HepG2 (cell line): Measurements from ENCODE around the gene CCDC142. TPM values are rescaled to one million over a fixed set of nuclear protein-coding genes. Genes with fewer than 3 reads are reported as not detected.

Source experiments
- AGO1 ChIP-seq: fragments of 200-400 bp; formaldehyde crosslinking; IDR thresholded peaks from 2 replicates; pipeline ENCODE4 v1.6.1; 2017; ENCODE audit warnings: mild to moderate bottlenecking, low read depth, low read length, moderate library complexity; ENCODE audit not compliant: poor library complexity, severe bottlenecking
- ARNT ChIP-seq: fragments of 450-650 bp; IDR thresholded peaks from 2 replicates; pipeline ENCODE4 v1.6.1; 2017
- ATF2 ChIP-seq: sonication (generic); formaldehyde crosslinking; IDR thresholded peaks from 2 replicates; pipeline ENCODE4 v1.4.0; 2020; ENCODE audit warnings: missing genetic modification reagents
- HMGA1 ChIP-seq: sonication (generic); formaldehyde crosslinking; conservative IDR thresholded peaks from 2 replicates; pipeline ENCODE4 v1.4.0; 2020; ENCODE audit warnings: missing genetic modification reagents
- MLLT10 ChIP-seq: sonication (generic); formaldehyde crosslinking; IDR thresholded peaks from 2 replicates; pipeline ENCODE4 v1.4.0; 2020; ENCODE audit warnings: missing genetic modification reagents
- MTF1 ChIP-seq: sonication (generic); formaldehyde crosslinking; IDR thresholded peaks from 2 replicates; pipeline ENCODE4 v1.5.0; 2020; ENCODE audit warnings: missing genetic modification reagents
- MXI1 ChIP-seq: IDR thresholded peaks from 3 replicates; pipeline ENCODE4 v1.6.1; 2012; ENCODE audit warnings: low read depth, low read length, inconsistent platforms, borderline replicate concordance
- NCOR1 ChIP-seq: fragments of 200-600 bp; sonication (generic); IDR thresholded peaks from 2 replicates; pipeline ENCODE4 v1.7.0; 2017; ENCODE audit warnings: antibody characterized with exemption, low read length, borderline replicate concordance
- PBX2 ChIP-seq: IDR thresholded peaks from 2 replicates; pipeline ENCODE4 v1.6.1; 2016; ENCODE audit warnings: control low read depth
- PITX1 ChIP-seq: sonication (generic); formaldehyde crosslinking; IDR thresholded peaks from 2 replicates; pipeline ENCODE4 v1.5.1; 2020; ENCODE audit warnings: mild to moderate bottlenecking, missing genetic modification reagents
- POLR2G ChIP-seq: fragments of 200-400 bp; formaldehyde crosslinking; IDR thresholded peaks from 2 replicates; pipeline ENCODE4 v1.6.1; 2018; ENCODE audit warnings: mild to moderate bottlenecking, low read depth, low read length, moderate library complexity
- RFX1 ChIP-seq: fragments of 450-650 bp; IDR thresholded peaks from 2 replicates; pipeline ENCODE4 v1.6.1; 2017
- STAT6 ChIP-seq: sonication (generic); formaldehyde crosslinking; IDR thresholded peaks from 2 replicates; pipeline ENCODE4 v1.4.0; 2020; ENCODE audit warnings: missing genetic modification reagents, mild to moderate bottlenecking, borderline replicate concordance
- U2AF1 ChIP-seq: fragments of 200-400 bp; formaldehyde crosslinking; optimal IDR thresholded peaks from 2 replicates; pipeline ENCODE3; 2017; ENCODE audit warnings: mild to moderate bottlenecking, low read depth, low read length
- ZBTB46 ChIP-seq: sonication (generic); formaldehyde crosslinking; IDR thresholded peaks from 2 replicates; pipeline ENCODE4 v1.4.0; 2020; ENCODE audit warnings: mild to moderate bottlenecking, missing genetic modification reagents, borderline replicate concordance
- ZC3H13 ChIP-seq: sonication (generic); formaldehyde crosslinking; IDR thresholded peaks from 2 replicates; pipeline ENCODE4 v1.8.1; 2023; ENCODE audit warnings: mild to moderate bottlenecking, missing genetic modification reagents, moderate library complexity
- ZMYM2 ChIP-seq: sonication (generic); formaldehyde crosslinking; IDR thresholded peaks from 2 replicates; pipeline ENCODE4 v1.8.0; 2022; ENCODE audit warnings: mild to moderate bottlenecking, missing genetic modification reagents
- ZNF335 ChIP-seq: sonication (generic); formaldehyde crosslinking; IDR thresholded peaks from 2 replicates; pipeline ENCODE4 v1.4.0; 2020; ENCODE audit warnings: missing genetic modification reagents
- ZNF589 ChIP-seq: sonication (generic); formaldehyde crosslinking; conservative IDR thresholded peaks from 2 replicates; pipeline ENCODE4 v1.8.0; 2022; ENCODE audit warnings: mild to moderate bottlenecking, moderate library complexity, missing genetic modification reagents
- ZNF724P ChIP-seq: sonication (generic); formaldehyde crosslinking; IDR thresholded peaks from 2 replicates; pipeline ENCODE4 v1.8.0; 2022; ENCODE audit warnings: missing genetic modification reagents, borderline replicate concordance
- ZNF792 ChIP-seq: IDR thresholded peaks from 2 replicates; pipeline ENCODE4 v1.6.1; 2016
- ZNF879 ChIP-seq: sonication (generic); formaldehyde crosslinking; IDR thresholded peaks from 2 replicates; pipeline ENCODE4 v1.8.1; 2023; ENCODE audit warnings: missing genetic modification reagents
- polyA plus RNA-seq, 8 experiments: library from polyadenylated mRNA; depleted of rRNA in 3 of 8; stranded (reverse) in 7 of 8; unstranded in 1 of 8; fragments of >200 nt; fragmentation: Illumina TruSeq in 4 of 8; extraction: Trizol in 4 of 8; gene quantifications; 2 replicates each; pipeline versions ENCODE4 v1.2.1 to v1.2.3, GENCODE V29; 2011 to 2016; ENCODE audit warnings: low read depth in 4 of 8, missing spikeins in 1 of 8, mixed read lengths in 1 of 8; ENCODE audit not compliant: insufficient read depth in 1 of 8
- total RNA-seq, 5 experiments: library from RNA; depleted of rRNA; stranded (reverse); fragments of >200 nt; fragmentation: Illumina TruSeq; extraction: Trizol; gene quantifications; 2 replicates each; pipeline ENCODE4 v1.2.3, GENCODE V29; 2016; ENCODE audit warnings: low read depth in 1 of 5

The CCDC142 gene
- total and polyA plus RNA-seq, 2 of the 13 experiments (the other 11 are each of a cell fraction or from before 2014, with no cell fraction given) = 14.7 to 30.4 TPM

GRCh38 chr2:74499267-74499939, 16.6 kb upstream of the CCDC142 start, which contains the start of gene LBX2 (continued):
- TF ChIP-seq ZBTB46 (CRISPR knock-in tag) = no peak
- TF ChIP-seq PBX2 (CRISPR knock-in tag) = no peak
- TF ChIP-seq HMGA1 (CRISPR knock-in tag) = no peak
- no peak for TF ChIP-seq U2AF1
- no peak for TF ChIP-seq ZMYM2
- TF ChIP-seq ZC3H13 (CRISPR knock-in tag) = no peak
- TF ChIP-seq MLLT10 (CRISPR knock-in tag) = no peak
- no peak for TF ChIP-seq ATF2
- TF ChIP-seq STAT6 = no peak
- no peak for TF ChIP-seq ARNT
- TF ChIP-seq ZNF879 (CRISPR knock-in tag) = no peak
- TF ChIP-seq MXI1 = no peak
- TF ChIP-seq PITX1 (CRISPR knock-in tag) = peak; percentile 49
- TF ChIP-seq MTF1 = no peak
- no peak for TF ChIP-seq ZNF335 (CRISPR knock-in tag)
- no peak for TF ChIP-seq ZNF589 (CRISPR knock-in tag)
- TF ChIP-seq AGO1 = peak; percentile 84
- no peak for TF ChIP-seq ZNF724P (CRISPR knock-in tag)
- no peak for TF ChIP-seq ZNF792 (CRISPR knock-in tag)
- TF ChIP-seq NCOR1 = no peak
- TF ChIP-seq POLR2G = 0 out of 2 replicates have a peak, but pooled peaks have one; percentile 47
- no peak for TF ChIP-seq RFX1
